Mesodermal cell (in vitro differentiated cells): ENCODE results near the gene DCAKD.

Source experiments
- H3K27ac ChIP-seq: 2 replicates; pipeline ENCODE4 v1.7.0; 2013; ENCODE audit warnings: mild to moderate bottlenecking, low read depth, low read length, moderate library complexity; ENCODE audit not compliant: severe bottlenecking
- H3K36me3 ChIP-seq: 2 replicates; pipeline ENCODE4 v1.7.1; 2013; ENCODE audit warnings: mild to moderate bottlenecking, low read length, moderate library complexity; ENCODE audit not compliant: control insufficient read depth, insufficient read depth
- H3K4me1 ChIP-seq: one replicate; pipeline ENCODE4 v1.7.1; 2013; ENCODE audit warnings: mild to moderate bottlenecking, low read length; ENCODE audit not compliant: insufficient read depth, control insufficient read depth, poor library complexity, severe bottlenecking
- H3K4me3 ChIP-seq: 2 replicates; pipeline ENCODE4 v1.7.0; 2013; ENCODE audit warnings: low read length, control low read depth, mild to moderate bottlenecking; ENCODE audit not compliant: insufficient read depth, poor library complexity, severe bottlenecking; ENCODE audit errors: extremely low read depth
- H3K9me3 ChIP-seq: 2 replicates; pipeline ENCODE4 v1.7.1; 2013; ENCODE audit warnings: mild to moderate bottlenecking, low read length, moderate library complexity; ENCODE audit not compliant: control insufficient read depth
- WGBS, 2 experiments: methylation state at CpG; one replicate each; pipeline ENCODE4 v1.1.5; 2013; ENCODE audit warnings: missing lambda C conversion rate in 2 of 2; ENCODE audit not compliant: insufficient coverage in 2 of 2; 5-methylcytosine and 5-hydroxymethylcytosine counted together

DCAKD gene

DNA sequence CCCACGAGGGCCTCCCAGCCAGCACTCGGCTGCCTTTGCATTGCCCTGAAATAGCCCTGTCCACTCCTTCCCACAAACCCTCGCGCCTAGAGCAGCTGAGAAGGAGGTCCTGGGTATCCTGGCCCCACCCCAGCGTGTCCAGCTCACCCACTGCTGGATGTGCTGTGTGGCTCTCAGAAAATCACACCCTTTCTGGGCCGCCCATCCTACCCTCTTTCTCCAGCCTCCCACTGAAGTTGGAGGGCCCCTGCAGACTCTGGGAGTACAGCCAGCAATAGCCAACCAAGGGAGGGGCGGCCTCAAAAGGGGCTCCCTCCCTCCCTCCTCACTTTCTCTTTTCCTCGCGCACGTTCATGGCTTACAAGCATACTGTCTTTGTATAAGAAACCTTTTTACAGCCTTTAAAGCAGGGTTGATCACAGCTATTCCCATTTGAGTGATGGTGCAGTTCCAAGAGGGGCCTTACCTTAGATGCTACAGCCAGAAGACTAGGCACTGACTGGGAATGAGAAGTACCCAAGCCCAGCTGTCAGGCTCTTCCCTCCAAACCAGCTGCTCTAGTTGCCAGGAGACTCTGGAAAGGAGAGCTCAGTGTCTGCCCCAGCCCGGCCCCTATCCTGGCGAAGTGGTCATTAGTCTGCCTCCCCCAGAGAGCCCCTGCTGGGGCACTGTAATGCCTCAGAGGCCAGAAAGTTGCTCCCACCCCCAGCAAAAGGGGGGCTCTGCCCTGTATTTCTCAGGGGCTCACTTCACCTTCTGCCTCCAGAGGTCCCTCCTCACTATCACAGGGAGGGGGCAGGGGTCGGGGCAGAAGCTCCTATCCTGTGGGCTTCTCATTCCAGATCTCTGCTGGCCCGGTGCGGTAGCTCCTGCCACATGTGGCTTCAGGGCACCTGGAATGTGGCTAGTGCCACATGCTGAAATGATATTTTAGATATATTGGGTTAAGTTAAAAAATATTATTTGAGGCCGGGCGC lies 38.1 kb downstream of the DCAKD start:
- H3K9me3 ChIP-seq, result no peaks in the 10 kb centered on the region
- H3K36me3 ChIP-seq, result no peaks in the 10 kb centered on the region
- H3K4me3 ChIP-seq, result no peak overlapping the region
- H3K27ac ChIP-seq, result no peak overlapping the region
- H3K4me1 ChIP-seq, result no peaks in the 10 kb centered on the region
- 69 to 79% methylated on average over 10 to 12 of the region's 17 CpGs for WGBS, 2 experiments

DNA sequence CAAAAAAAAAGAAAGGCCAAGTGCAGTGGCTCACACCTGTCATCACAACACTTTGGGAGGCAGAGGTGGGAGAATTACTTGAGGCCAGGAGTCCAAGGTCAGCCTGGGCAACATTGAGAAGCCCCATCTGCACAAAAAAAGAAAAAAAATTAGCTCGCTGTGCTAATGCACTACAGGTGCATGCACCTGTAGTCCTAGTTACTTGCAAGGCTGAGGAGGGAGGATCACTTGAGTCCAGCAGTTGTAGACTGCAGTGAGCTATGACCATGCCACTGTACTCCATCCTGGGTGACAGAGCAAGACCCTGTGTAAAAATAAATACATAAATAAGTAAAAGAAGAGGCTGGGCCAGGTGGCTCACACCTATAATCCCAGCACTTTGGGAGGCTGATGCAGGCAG lies 39.7 kb downstream of the DCAKD start:
- 100% methylated on average over 1 of the region's 1 CpG for WGBS, 2 experiments
- no peaks in the 10 kb centered on the region for H3K4me1 ChIP-seq
- H3K9me3 ChIP-seq, result no peaks in the 10 kb centered on the region
- H3K27ac ChIP-seq, result no peak overlapping the region
- no peaks in the 10 kb centered on the region for H3K36me3 ChIP-seq
- no peak overlapping the region for H3K4me3 ChIP-seq

DNA sequence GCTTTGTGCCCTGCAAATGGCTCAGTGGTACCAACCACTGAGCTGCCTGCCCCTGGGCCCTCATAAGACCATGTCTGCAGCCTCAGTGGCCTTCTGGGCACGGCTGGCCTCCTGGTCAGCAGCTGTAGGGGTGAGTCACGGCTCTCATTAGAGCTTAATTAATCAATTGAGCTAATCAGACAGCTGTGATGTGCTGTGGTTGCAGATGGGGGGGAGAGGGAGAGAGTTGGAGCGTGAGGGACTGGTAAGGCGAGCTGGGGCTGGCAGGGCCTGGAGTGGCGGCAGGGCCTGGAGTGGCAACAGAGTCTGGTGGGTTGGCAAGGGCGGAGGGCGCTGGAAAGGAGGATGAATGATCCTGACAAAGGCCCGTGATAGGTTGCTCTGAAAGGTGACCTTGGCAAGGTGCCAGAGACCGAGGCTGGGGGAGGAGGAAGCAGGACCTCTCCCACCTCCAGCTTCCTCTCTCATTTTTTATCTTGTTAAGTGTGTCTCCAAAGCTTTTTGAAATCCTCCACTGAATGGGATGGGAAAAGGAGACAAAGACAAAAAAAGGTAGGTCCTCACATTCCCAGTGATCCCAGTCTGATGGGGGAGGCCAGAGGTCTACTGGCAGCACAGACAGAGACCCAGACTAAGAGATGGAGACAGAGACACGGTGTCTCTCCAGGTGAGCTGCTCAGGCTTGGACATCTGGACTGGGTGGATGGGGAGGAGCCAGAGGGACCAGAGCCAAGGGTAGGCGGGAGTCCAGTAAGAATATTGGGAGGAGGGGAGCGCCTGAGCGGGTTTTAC lies 41.6 kb downstream of the DCAKD start:
- Histone ChIP-seq H3K36me3 (no peaks in the 10 kb centered on the region), H3K4me1 (no peaks in the 10 kb centered on the region), H3K4me3 (no peak overlapping the region), H3K9me3 (no peaks in the 10 kb centered on the region), H3K27ac (no peak overlapping the region)
- 83 to 89% methylated on average over 8 to 12 of the region's 13 CpGs for WGBS, 2 experiments

DNA sequence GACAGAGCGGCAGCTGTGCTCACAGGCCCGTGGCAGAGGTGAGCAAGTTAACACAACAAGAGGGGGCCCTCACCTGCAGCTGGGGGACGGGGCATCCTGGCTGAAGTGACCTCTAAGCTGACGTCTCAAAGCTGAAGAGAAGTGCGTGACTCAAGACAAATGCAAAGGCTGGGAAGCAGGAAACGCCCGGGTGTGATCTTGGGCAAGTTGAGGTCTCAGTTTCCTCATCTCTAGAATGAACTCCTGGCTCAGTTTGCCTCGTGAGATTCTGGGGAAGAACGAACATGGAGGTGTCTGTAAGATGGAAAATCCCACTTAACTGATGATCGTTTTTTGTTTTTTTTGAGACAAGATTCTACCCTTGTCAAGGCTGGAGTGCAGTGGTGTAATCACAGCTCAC lies 43.2 kb downstream of the DCAKD start:
- Histone ChIP-seq H3K27ac (no peak overlapping the region), H3K4me3 (no peak overlapping the region), H3K36me3 (no peaks in the 10 kb centered on the region), H3K4me1 (peaks cover 6% of the 10 kb centered on the region), H3K9me3 (no peaks in the 10 kb centered on the region)
- WGBS, 2 experiments, result 78 to 85% methylated on average over 9 to 10 of the region's 10 CpGs

DNA sequence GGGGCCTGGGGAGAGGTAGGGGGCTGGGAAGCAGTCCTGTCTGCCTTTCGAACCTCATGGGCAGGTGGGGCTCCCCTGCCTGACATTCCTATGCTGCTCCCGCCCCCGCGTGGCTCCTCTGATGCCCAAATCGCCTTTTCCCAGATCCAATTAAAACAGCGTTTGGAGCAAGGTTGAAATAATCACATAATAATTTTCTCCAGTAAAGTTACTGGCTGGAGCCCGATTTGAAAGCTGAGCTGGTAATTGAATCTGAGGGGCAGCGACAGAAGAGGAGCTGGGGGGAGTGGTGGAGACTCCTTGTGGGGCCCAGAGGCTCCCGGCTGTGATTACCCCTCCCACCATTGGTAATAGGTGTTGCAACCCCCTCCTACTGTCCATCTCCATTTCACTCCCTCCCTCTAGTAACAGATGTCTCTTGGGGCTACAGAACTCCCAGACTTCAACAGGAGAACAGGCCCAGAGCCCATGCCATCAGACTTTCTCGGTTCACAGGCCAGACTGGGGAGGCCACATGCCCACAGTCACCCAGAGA lies 44.4 kb downstream of the DCAKD start:
- Histone ChIP-seq H3K4me3 (no peak overlapping the region), H3K27ac (no peak overlapping the region), H3K36me3 (no peaks in the 10 kb centered on the region), H3K4me1 (peaks cover 7% of the 10 kb centered on the region), H3K9me3 (no peaks in the 10 kb centered on the region)
- 70 to 75% methylated on average over 1 of the region's 10 CpGs for WGBS, 2 experiments

DNA sequence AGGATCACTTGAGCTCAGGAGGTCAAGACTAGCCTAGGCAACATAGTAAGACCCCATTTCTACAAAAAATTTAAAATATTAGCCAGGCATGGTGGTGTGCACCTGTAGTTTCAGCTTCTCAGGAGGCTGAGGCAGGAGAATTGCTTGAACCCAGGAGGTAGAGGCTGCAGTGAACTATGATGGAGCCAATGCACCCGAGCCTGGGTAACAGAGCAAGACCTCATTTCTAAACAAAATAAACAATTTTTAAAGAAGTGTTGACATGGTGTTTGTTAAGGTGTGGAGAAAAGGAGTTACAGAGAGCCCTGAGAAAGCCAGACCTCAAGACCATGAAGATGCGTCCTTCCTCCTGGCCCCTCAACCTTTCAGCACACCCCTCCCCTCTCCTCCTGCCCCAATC lies 45.7 kb downstream of the DCAKD start:
- no CpG with 5 or more reads among the region's 2 CpGs for WGBS, 2 experiments
- Histone ChIP-seq H3K9me3 (no peaks in the 10 kb centered on the region), H3K36me3 (no peaks in the 10 kb centered on the region), H3K4me1 (peaks cover 7% of the 10 kb centered on the region), H3K4me3 (no peak overlapping the region), H3K27ac (no peak overlapping the region)

DNA sequence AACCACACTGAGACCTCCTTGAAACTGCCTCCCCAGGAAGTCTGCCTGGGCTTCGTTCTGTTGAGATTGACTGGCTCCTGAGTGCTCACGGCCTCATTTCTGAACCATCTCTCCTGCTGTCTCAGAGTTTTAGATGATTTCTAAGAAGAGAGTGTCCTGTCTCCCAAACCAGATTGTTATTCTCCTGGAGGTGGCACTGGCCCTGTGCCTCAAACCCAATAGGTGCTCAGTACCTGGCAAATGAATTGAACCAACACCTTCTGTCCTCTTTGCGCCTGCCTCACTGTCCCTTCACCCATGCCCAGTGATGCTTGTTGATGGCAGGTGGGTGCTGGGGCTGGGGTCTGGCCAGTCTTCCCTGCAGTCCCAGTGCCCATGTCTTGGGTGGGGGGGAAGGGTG lies 47.0 kb downstream of the DCAKD start:
- H3K4me3 ChIP-seq, result no peak overlapping the region
- H3K4me1 ChIP-seq, result peaks cover 7% of the 10 kb centered on the region
- H3K27ac ChIP-seq, result no peak overlapping the region
- H3K36me3 ChIP-seq, result no peaks in the 10 kb centered on the region
- 27 to 60% methylated on average over 2 of the region's 3 CpGs for WGBS, 2 experiments
- peaks cover 4% of the 10 kb centered on the region for H3K9me3 ChIP-seq

DNA sequence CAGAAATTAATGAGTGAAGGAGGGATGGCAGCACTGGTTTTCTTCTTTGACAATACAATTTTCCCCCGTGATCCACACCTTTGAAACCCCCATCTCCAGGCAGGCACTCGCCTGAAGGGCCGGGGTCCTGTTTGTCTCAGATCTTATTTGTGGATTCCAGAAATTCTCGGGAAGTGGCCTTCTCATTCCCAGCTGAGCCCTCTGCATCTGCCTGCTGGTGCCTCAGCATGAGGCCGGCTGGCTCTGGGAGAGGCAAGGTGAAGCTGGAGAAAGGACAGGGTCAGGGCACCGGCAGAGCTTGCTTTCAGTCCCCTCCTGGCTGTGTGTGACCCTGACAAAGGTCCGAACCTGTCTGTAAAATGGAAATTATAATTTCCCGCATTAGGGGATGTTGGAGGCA lies 47.6 kb downstream of the DCAKD start:
- Histone ChIP-seq H3K36me3 (no peaks in the 10 kb centered on the region), H3K9me3 (peaks cover 9% of the 10 kb centered on the region), H3K4me1 (peaks cover 7% of the 10 kb centered on the region), H3K4me3 (no peak overlapping the region), H3K27ac (no peak overlapping the region)
- WGBS, 2 experiments, result 19 to 22% methylated on average over 6 to 7 of the region's 8 CpGs

DNA sequence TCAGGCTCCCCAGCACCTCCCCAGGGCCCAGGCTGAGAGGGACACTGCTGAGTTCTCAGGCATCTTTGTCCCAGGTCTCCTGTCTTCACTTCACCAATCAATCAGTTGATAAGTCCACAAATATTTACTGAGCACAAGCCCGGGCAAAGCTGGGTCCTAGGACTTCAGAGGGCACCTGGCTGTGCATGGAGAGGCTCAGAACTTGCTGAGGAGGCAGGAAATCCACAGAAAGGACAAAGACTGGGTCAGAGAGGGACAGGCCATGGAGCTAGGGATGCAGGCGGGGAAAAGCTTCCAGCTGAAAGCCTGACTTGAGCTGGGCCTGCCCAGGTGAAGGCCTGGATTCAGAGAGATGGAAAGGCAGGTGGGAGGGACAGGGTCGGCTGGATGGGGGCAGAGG lies 50.1 kb downstream of the DCAKD start:
- no peaks in the 10 kb centered on the region for H3K36me3 ChIP-seq
- H3K4me3 ChIP-seq, result no peak overlapping the region
- 92 to 93% methylated on average over 2 of the region's 3 CpGs for WGBS, 2 experiments
- no peak overlapping the region for H3K27ac ChIP-seq
- peaks cover 7% of the 10 kb centered on the region for H3K4me1 ChIP-seq
- H3K9me3 ChIP-seq, result peaks cover 11% of the 10 kb centered on the region

DNA sequence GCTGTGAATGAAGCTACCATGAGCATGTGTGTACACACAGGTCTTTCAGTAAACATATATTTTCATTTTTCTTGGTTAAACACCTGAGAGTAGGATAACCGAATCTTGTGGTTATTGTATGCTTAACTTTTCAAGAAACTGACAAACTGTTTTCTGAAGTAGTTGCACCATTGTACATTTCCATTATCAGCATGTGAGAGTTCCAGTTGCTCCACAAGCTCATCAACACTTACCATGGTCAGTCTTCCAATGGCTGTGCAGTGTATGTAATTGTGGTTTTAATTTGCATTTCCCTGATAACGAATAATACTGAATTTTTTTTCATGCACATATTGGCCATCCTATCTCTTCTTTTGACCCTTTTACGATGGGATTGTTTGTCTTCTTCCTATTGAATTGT lies 52.0 kb downstream of the DCAKD start:
- H3K4me3 ChIP-seq, result no peak overlapping the region
- H3K9me3 ChIP-seq, result peaks cover 11% of the 10 kb centered on the region
- H3K27ac ChIP-seq, result no peak overlapping the region
- peaks cover 7% of the 10 kb centered on the region for H3K4me1 ChIP-seq
- H3K36me3 ChIP-seq, result no peaks in the 10 kb centered on the region
- 86% methylated on average over 1 of the region's 3 CpGs; no CpG with 5 or more reads in 1 of the 2 experiments for WGBS, 2 experiments
